ENCODE data around the gene TIAM1.

TIAM1 gene

GRCh38 chr21:31130821-31131220 is 213.2 kb downstream of the TIAM1 start:
- no peak for DNase-seq

DNA sequence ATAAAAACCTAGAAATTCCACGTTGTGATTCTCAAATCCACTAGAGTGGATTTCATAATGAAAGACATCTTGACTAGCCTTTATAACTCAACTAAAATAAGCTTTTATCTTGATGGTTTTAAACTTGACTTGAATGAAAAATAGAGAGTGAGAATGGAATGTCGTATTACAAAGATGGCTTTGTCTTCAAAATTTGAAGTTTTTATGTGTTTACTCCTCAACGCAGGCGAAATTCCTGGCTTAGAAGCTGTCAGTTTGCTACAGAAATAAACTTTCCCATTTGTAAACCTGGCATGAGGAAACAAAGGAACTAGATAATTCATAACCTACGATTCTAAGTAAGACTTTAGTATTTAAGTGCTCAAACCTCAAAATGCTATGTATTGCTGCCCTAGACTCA is 215.8 kb downstream of the TIAM1 start:
- no peak for DNase-seq

DNA sequence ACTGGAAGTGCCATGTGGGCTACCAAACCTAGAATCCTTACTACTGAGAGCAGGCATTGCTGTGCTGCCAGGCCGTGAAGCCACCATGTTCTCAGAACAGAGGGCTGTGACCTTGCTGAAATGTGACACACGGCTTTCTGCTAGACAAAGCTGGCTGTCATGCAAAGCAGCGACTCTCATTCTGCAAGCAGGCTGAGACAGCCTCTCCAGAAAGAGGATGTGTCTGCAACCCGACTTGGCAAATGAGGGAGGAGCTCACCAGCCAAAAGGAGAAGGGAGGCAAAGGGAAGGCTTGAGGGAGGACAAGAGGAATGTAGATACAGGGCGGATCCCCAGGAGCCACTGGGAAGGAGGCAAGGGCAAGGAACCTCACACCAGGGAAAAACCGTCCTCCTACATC is 220.1 kb downstream of the TIAM1 start:
- no peak for DNase-seq

DNA sequence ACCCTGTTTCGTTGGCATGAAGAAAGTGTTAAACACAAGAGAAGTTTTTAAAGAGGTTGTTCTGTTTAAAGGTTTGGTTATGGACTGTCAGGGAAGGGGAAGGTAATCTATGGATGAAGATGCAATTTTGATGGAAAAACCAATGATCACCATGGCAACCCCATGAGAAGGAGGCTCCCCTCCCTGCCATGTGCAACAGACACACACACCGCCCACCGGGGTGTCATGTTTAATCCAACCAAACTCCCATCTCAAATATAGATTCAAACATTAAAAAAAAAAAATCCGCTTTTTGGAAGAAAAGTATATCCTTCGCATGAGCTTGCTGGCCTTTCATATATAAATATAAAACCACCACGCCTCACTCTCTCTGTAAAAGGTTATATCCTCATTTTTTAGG is 224.9 kb downstream of the TIAM1 start:
- DNase-seq, result no peak

- no peak for DNase-seq
Measured at GRCh38 chr21:31117128-31117916, 226.7 kb downstream of the TIAM1 start.

DNA sequence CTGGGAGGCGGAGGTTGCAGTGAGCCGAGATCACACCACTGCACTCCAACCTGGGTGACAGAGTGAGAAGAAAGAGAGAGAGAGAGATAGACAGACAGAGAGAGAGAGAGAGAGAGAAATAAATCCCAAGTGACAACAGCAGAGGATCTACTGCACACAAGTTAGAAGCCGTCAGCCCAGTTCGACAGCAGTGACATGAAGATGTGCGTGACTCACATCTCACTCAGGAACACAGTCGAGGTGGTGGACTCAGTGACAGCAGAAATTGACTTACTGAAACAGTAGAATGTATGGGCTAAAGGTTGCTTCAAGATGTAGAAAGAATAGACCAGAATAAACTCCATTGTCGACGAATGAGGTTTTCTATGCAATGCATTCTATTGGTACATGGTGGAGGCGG is 228.8 kb downstream of the TIAM1 start:
- no peak for DNase-seq

GRCh38 chr21:31111093-31111492 is 233.0 kb downstream of the TIAM1 start:
- no peak for DNase-seq

GRCh38 chr21:31110430-31110829 is 233.6 kb downstream of the TIAM1 start:
- peak; percentile 27 for DNase-seq

GRCh38 chr21:31107871-31108270 is 236.2 kb downstream of the TIAM1 start:
- DNase-seq, result no peak

DNA sequence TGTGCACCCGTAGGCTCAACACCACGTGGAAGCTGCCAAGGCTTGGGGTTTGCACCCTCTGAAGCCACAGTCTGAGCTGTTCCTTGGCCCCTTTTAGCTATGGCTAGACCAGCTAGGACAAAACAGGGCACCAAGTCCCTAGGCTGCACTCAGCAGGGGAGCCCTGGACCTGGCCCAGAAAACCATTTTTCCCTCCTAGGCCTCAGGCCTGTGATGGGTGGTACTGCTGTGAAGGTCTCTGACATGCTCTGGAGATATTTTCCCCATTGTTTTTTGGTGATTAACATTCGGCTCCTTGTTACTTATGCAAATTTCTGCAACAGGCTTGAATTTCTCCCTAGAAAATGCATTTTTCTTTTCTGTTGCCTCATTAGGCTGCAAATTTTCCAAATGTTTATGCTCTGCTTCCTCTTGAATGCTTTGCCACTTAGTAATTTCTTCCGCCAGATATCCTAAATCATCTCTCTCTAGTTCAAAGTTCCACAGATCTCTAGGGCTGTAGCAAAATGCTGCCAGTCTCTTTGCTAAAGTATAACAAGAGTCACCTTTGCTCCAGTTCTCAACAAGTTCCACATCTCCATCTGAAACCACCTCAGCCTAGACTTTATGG is 236.8 kb downstream of the TIAM1 start:
- no peak for DNase-seq

- DNase-seq, result no peak
Measured at GRCh38 chr21:31103571-31104265, 240.3 kb downstream of the TIAM1 start.

GRCh38 chr21:31103163-31103562 is 240.9 kb downstream of the TIAM1 start:
- DNase-seq, result no peak

- no peak for DNase-seq
Measured at GRCh38 chr21:31099122-31099521, 244.9 kb downstream of the TIAM1 start.

- DNase-seq, result peak; percentile 49
Measured at GRCh38 chr21:31098576-31099005, 245.5 kb downstream of the TIAM1 start.

DNA sequence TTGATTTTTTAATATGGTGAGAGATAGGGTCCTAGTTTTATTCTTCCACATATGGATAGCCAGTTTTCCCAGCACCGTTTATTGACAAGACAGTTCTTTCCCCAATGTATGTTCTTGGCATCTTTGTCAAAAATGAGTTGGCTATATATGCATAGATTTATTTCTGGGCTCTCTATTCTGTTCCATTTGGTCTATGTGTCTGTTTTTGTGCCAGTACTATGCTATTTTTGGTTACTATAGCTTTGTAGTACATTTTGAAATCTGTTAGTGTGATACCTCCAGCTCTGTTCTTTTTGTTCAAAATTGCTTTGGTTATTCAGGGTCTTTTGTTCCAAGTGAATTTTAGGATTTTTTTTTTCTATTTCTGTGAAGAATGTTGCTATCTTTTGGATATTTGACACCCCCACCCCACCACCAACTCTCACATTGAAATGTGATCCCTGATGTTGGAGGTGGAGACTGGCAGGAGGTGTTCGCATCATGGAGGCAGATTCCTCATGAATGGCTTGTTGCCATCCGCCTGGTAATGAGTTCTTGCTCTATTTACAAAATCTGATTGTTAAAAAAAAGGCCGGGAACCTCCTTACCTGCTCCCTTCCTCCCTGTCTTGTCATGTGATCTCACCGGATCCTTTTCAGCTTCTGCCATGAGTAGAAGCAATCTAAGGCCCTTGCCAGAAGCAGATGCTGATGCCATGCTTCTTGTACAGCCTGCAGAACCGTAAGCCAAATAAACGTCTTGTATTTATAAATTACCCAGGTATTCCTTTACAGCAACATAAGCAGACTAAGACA is 251.0 kb downstream of the TIAM1 start:
- no peak for DNase-seq

GRCh38 chr21:31090376-31090775 is 253.7 kb downstream of the TIAM1 start:
- no peak for DNase-seq

- DNase-seq, result no peak
Measured at GRCh38 chr21:31088474-31088751, 255.6 kb downstream of the TIAM1 start.

DNA sequence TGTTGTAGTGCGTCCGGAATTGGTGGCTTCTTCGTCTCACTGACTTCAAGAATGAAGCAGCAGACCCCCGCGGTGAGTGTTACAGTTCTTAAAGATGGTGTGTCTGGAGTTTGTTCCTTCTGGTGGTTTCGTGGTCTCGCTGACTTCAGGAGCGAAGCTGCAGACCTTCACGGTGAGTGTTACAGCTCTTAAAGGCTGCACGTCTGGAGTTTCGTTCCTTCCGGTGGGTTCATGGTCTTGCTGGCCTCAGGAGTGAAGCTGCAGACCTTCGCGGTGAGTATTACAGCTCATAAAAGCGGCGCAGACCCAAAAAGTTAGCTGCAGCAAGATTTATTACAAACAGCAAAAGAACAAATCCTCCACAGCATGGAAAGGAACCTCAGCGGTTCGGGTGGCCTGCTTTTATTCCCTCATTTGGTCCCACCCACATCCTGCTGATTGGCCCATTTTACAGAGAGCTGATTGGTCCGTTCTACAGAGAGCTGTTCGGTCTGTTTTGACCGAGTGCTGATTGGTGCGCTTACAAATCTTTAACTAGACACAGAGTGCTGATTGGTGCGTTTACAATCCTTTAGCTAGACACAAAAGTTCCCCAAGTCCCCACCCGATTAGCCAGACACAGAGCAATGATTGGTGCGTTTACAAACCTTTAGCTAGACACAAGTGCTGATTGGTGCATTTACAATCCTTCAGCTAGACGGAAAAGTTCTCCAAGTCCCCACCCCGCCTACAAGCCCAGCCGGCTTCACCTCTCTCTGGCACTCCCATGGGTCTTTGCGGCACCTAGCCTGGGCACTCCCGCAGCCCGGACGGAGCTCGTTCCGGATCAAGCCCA is 256.2 kb downstream of the TIAM1 start:
- no peak for DNase-seq

GRCh38 chr21:31084689-31085088 is 259.4 kb downstream of the TIAM1 start:
- no peak for DNase-seq

DNA sequence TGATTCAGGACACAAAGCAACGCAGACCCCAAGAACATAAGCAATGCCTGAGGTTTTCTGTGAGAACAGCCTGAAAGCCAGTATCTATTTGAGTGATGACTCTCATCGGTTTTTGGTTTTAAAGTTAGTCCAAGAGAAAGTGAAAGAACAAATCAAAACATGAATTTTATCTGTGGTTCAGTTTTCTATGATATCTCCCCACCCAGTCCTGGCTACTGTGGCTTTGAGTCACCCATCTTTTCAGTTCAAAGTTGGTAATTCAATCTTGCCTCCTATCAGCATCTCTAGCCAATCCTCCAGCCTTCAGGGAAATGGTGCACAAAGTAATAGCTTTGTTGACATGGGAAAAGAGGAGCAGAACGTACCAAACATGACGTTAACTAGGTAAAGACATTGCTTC is 265.3 kb downstream of the TIAM1 start:
- DNase-seq, result no peak

- DNase-seq, result no peak
Measured at GRCh38 chr21:31078216-31078615, 265.8 kb downstream of the TIAM1 start.

DNA sequence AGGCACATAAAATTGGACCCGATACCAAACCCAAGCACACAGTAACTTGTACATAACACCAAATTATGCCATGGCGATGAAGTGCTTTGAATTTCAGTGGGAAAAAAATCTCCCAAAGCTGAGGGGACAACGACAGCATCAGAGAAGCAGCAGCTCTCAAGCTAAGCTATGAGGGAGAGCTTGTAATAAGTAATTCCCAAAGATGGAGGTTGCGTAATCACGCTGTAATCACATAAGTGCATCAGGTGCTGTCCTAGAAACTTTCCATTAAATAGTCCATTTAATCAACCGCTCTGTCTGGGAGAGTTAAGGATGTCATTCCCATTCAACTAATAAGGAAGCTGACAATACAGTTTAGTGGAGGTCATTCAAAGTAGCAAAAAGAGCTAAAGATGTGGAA is 268.2 kb downstream of the TIAM1 start:
- DNase-seq, result no peak

DNA sequence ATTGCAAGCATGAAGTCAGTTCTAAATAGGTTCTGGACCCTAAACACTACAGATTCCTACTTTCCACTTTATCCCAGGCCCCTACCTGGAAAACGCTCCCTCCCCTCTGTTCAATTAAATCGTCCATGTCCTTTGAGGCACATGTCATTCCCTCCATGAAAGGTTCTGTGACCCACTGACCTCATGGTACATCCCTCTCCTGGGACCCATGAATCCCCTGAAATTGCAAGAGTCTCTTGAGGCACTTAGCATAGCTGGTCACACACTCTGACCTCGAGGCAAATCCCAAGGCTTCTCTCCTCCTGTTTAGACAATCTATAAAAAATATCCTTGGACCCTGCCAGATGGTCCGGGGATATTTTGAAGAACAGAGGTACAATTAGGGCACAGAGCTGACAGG is 271.5 kb downstream of the TIAM1 start:
- no peak for DNase-seq
